HCT116 (cell line): ENCODE data around the gene PHF2. TPM values are rescaled to one million over a fixed set of nuclear protein-coding genes. Genes with fewer than 3 reads are reported as not detected.

Experiments
- ATAC-seq: fragments of 200-7000 bp; cut with Tn5 transposase; 2 replicates; pipeline ENCODE4 v1.9.1; 2020; ENCODE audit warnings: mild to moderate bottlenecking, moderate library complexity
- BruUV-seq: library from RNA; stranded (reverse); fragments of 400-500 nt; replicated peaks from 2 replicates; lab custom pipeline; 2021; lab: Mats Ljungman, UMichigan
- CTCF ChIA-PET: fragments of 300-600 bp; sonication (Branson Sonifier 250); formaldehyde crosslinking; loops from one replicate; lab custom pipeline; 2021; ENCODE audit warnings: antibody characterized with exemption; lab: Charles Lee
- POLR2A ChIA-PET: fragments of 300-600, 350-600 bp; sonication (Branson Sonifier 250); formaldehyde crosslinking; loops from one replicate; lab custom pipeline; 2021; ENCODE audit warnings: antibody characterized with exemption; lab: Charles Lee
- RAD21 ChIA-PET, 2 experiments: fragments of 300-600 bp; sonication (Branson Sonifier 250); formaldehyde crosslinking; loops; one replicate each; lab custom pipeline; 2023; ENCODE audit warnings: low total read pairs in 2 of 2; ENCODE audit not compliant: uncharacterized antibody in 2 of 2, unreplicated experiment in 2 of 2, low non-redundant PET in 1 of 2; lab: Charles Lee
- DNase-seq: peaks from one replicate; pipeline ENCODE4 v3.0.0-alpha.2; 2010; ENCODE audit warnings: low read depth, low spot score
- H2AFZ ChIP-seq: fragments of 200-600 bp; shearing (Covaris generic), sonication (generic); 2 replicates; pipeline ENCODE4 v1.6.1; 2017; ENCODE audit warnings: low read depth, mixed run types, mixed read lengths, antibody characterized with exemption, low read length; ENCODE audit not compliant: poor library complexity, severe bottlenecking
- H3K27ac ChIP-seq: 2 replicates; pipeline ENCODE4 v1.5.1; 2012; ENCODE audit warnings: low read depth, low read length
- H3K27me3 ChIP-seq: fragments of 200-600 bp; sonication (generic); 2 replicates; pipeline ENCODE4 v1.6.1; 2016; ENCODE audit warnings: mixed run types, low read length, mixed read lengths; ENCODE audit not compliant: insufficient read depth
- H3K36me3 ChIP-seq, 2 experiments: fragments of 200-500 bp in 1 of 2; fragments of 200-600 bp in 1 of 2; sonication (Bioruptor generic) in 1 of 2; sonication (generic) in 1 of 2; 2 replicates each; pipeline versions ENCODE4 v1.5.1 to v1.6.1; 2014 to 2016; ENCODE audit warnings: low read length in 2 of 2, inconsistent platforms in 1 of 2, mixed read lengths in 1 of 2, mixed run types in 1 of 2; ENCODE audit not compliant: insufficient read depth in 2 of 2, control insufficient read depth in 1 of 2
- H3K4me1 ChIP-seq, 2 experiments: fragments of 200-600 bp in 1 of 2; sonication (generic) in 1 of 2; 2 replicates each; pipeline versions ENCODE4 v1.5.1 to v1.6.1; 2012 to 2017; ENCODE audit warnings: low read length in 2 of 2, inconsistent platforms in 1 of 2, mild to moderate bottlenecking in 1 of 2, mixed read lengths in 1 of 2, mixed run types in 1 of 2, moderate library complexity in 1 of 2; ENCODE audit not compliant: insufficient read depth in 2 of 2, control insufficient read depth in 1 of 2
- H3K4me2 ChIP-seq: fragments of 200-600 bp; sonication (generic); 2 replicates; pipeline ENCODE4 v1.6.1; 2017; ENCODE audit warnings: mixed run types, low read length, mixed read lengths
- H3K4me3 ChIP-seq, 2 experiments: fragments of 200-600 bp in 1 of 2; sonication (generic) in 1 of 2; replicated peaks in 1 of 2; 2 replicates each; pipeline ENCODE4 v1.5.1; 2011 to 2016; ENCODE audit warnings: low read length in 2 of 2, control low read depth in 1 of 2, low read depth in 1 of 2, mild to moderate bottlenecking in 1 of 2, mixed read lengths in 1 of 2, mixed run types in 1 of 2
- H3K79me2 ChIP-seq: fragments of 200-600 bp; sonication (generic); 2 replicates; pipeline ENCODE4 v1.6.1; 2017; ENCODE audit warnings: mild to moderate bottlenecking, mixed run types, low read length, moderate library complexity, mixed read lengths; ENCODE audit not compliant: insufficient read depth
- H3K9ac ChIP-seq: fragments of 200-600 bp; sonication (generic); 2 replicates; pipeline ENCODE4 v1.6.1; 2016; ENCODE audit warnings: low read length, mixed read lengths
- H3K9me2 ChIP-seq: fragments of 200-600 bp; sonication (generic), shearing (Covaris generic); 2 replicates; pipeline ENCODE4 v1.6.1; 2017; ENCODE audit warnings: mixed run types, mild to moderate bottlenecking, moderate library complexity; ENCODE audit not compliant: insufficient read depth
- H3K9me3 ChIP-seq, 2 experiments: fragments of 200-500 bp in 1 of 2; fragments of 200-600 bp in 1 of 2; sonication (Bioruptor generic) in 1 of 2; sonication (generic) in 1 of 2; 2 replicates each; pipeline ENCODE4 v1.6.1; 2014 to 2017; ENCODE audit warnings: low read length in 2 of 2, mixed read lengths in 2 of 2, inconsistent platforms in 1 of 2, low read depth in 1 of 2, mild to moderate bottlenecking in 1 of 2, mixed run types in 1 of 2, moderate library complexity in 1 of 2; ENCODE audit not compliant: control insufficient read depth in 1 of 2, insufficient read depth in 1 of 2
- H4K20me1 ChIP-seq: fragments of 200-600 bp; sonication (generic), shearing (Covaris generic); 2 replicates; pipeline ENCODE4 v1.6.1; 2017; ENCODE audit warnings: mixed run types, mild to moderate bottlenecking, moderate library complexity; ENCODE audit not compliant: insufficient read depth
- ATF3 ChIP-seq: IDR thresholded peaks from 2 replicates; pipeline ENCODE4 v1.6.1; 2012
- CBX3 ChIP-seq: IDR thresholded peaks from 2 replicates; pipeline ENCODE4 v1.6.1; 2012; ENCODE audit warnings: low read depth
- CEBPB ChIP-seq: IDR thresholded peaks from 2 replicates; pipeline ENCODE4 v1.6.1; 2012; ENCODE audit warnings: low read depth
- CTCF ChIP-seq, 3 experiments: fragments of 200-600 bp in 1 of 3; sonication (generic) in 1 of 3; IDR thresholded peaks in 2 of 3; conservative IDR thresholded peaks in 1 of 3; 2 replicates each; pipeline ENCODE4 v1.5.1; 2012 to 2017; ENCODE audit warnings: low read depth in 2 of 3, low read length in 2 of 3, antibody characterized with exemption in 1 of 3, borderline replicate concordance in 1 of 3, control low read depth in 1 of 3, mild to moderate bottlenecking in 1 of 3, mixed read lengths in 1 of 3, mixed run types in 1 of 3, moderate library complexity in 1 of 3; ENCODE audit not compliant: insufficient read depth in 1 of 3
- ELF1 ChIP-seq: IDR thresholded peaks from 2 replicates; pipeline ENCODE4 v1.6.1; 2012; ENCODE audit warnings: low read depth, borderline replicate concordance
- EZH2 ChIP-seq: fragments of 200-600 bp; sonication (generic); IDR thresholded peaks from 2 replicates; pipeline ENCODE4 v1.6.1; 2017; ENCODE audit warnings: antibody characterized with exemption, mixed run types
- EZH2phosphoT487 ChIP-seq: fragments of 200-600 bp; IDR thresholded peaks from 2 replicates; pipeline ENCODE4 v1.6.1; 2018; ENCODE audit warnings: antibody characterized with exemption, borderline replicate concordance
- JUND ChIP-seq: IDR thresholded peaks from 2 replicates; pipeline ENCODE4 v1.6.1; 2012
- POLR2AphosphoS5 ChIP-seq: IDR thresholded peaks from 2 replicates; pipeline ENCODE4 v1.6.1; 2011; ENCODE audit warnings: mild to moderate bottlenecking, low read depth, low read length, moderate library complexity
- SIN3A ChIP-seq: IDR thresholded peaks from 2 replicates; pipeline ENCODE4 v1.6.1; 2012; ENCODE audit warnings: low read depth
- SP1 ChIP-seq: IDR thresholded peaks from 2 replicates; pipeline ENCODE4 v1.6.1; 2012; ENCODE audit warnings: low read depth
- YY1 ChIP-seq: IDR thresholded peaks from 2 replicates; pipeline ENCODE4 v1.6.1; 2011; ENCODE audit warnings: low read length, low read depth, moderate library complexity, mild to moderate bottlenecking; ENCODE audit not compliant: insufficient replicate concordance; ENCODE audit errors: extremely low read depth
- ZBTB33 ChIP-seq: IDR thresholded peaks from 2 replicates; pipeline ENCODE4 v1.6.1; 2011; ENCODE audit warnings: mild to moderate bottlenecking, low read length, moderate library complexity; ENCODE audit not compliant: insufficient replicate concordance; ENCODE audit errors: extremely low read depth
- ZFX ChIP-seq: fragments of 450-650 bp; IDR thresholded peaks from 2 replicates; pipeline ENCODE4 v1.6.1; 2017
- intact Hi-C: fragments of 100-400 bp; cut with micrococcal nuclease; formaldehyde crosslinking; loops from 2 replicates; pipeline ENCODE4 v1.10.0; 2022
- total RNA-seq: library from RNA; stranded (reverse); gene quantifications from one replicate; pipeline ENCODE4 v1.2.1, GENCODE V29; 2021; ENCODE audit not compliant: unreplicated experiment

Gene PHF2
- total RNA-seq, 1 experiment from 2014 or later = 20.6 TPM

GRCh38 chr9:93630806-93631411 lies 54.5 kb downstream of the PHF2 start:
- no peak overlapping the region for H3K4me2 ChIP-seq
- POLR2A ChIA-PET = no interaction called here
- H3K27ac ChIP-seq = no peak overlapping the region
- H3K9me2 ChIP-seq = no peaks in the 10 kb centered on the region
- H2AFZ ChIP-seq = no peak overlapping the region
- no peaks in the 10 kb centered on the region for H4K20me1 ChIP-seq
- DNase-seq (no peak), ATAC-seq (no peak)
- RAD21 ChIA-PET = no interaction called here
- TF ChIP-seq ELF1 (no peak), SIN3A (no peak), EZH2 (no peak), CEBPB (no peak), ATF3 (no peak), EZH2phosphoT487 (no peak), ZFX (no peak), POLR2AphosphoS5 (no peak), CTCF (IDR thresholded peaks at IDR 0.05 in 2 of 3, conservative IDR thresholded peaks at IDR 0.05 in 1 of 3; ENCODE audit: borderline replicate concordance in 1 of 3, insufficient read depth in 1 of 3, low read depth in 2 of 3, low read length in 2 of 3) (no peak), SP1 (no peak), ZBTB33 (no peak), YY1 (no peak), CBX3 (no peak), JUND (no peak)
- H3K4me3 ChIP-seq = no peak overlapping the region
- H3K4me1 ChIP-seq = no peaks in the 10 kb centered on the region
- intact Hi-C loops = no loop called here
- BruUV-seq = no TSS peak
- no peak overlapping the region for H3K9ac ChIP-seq
- H3K79me2 ChIP-seq = no peaks in the 10 kb centered on the region
- H3K36me3 ChIP-seq = no peaks in the 10 kb centered on the region; a peak in 1 of 4 replicates
- H3K27me3 ChIP-seq = no peaks in the 10 kb centered on the region
- peaks cover 6 to 10% of the 10 kb centered on the region in 2 experiments; a peak in 2 of 4 replicates for H3K9me3 ChIP-seq
- CTCF ChIA-PET = no interaction called here
